GM19238 (cell line): Measurements from ENCODE around the gene RPL37.
"Not testable (repeated sequence)": the region's sequence is repeated elsewhere in the genome, so short reads cannot be mapped to it uniquely, and the experiment has no call there.

Experiments used
- DNase-seq: peaks from one replicate; pipeline ENCODE4 v3.0.0; 2011; ENCODE audit warnings: low spot score; ENCODE audit not compliant: insufficient read length

The RPL37 gene

DNA sequence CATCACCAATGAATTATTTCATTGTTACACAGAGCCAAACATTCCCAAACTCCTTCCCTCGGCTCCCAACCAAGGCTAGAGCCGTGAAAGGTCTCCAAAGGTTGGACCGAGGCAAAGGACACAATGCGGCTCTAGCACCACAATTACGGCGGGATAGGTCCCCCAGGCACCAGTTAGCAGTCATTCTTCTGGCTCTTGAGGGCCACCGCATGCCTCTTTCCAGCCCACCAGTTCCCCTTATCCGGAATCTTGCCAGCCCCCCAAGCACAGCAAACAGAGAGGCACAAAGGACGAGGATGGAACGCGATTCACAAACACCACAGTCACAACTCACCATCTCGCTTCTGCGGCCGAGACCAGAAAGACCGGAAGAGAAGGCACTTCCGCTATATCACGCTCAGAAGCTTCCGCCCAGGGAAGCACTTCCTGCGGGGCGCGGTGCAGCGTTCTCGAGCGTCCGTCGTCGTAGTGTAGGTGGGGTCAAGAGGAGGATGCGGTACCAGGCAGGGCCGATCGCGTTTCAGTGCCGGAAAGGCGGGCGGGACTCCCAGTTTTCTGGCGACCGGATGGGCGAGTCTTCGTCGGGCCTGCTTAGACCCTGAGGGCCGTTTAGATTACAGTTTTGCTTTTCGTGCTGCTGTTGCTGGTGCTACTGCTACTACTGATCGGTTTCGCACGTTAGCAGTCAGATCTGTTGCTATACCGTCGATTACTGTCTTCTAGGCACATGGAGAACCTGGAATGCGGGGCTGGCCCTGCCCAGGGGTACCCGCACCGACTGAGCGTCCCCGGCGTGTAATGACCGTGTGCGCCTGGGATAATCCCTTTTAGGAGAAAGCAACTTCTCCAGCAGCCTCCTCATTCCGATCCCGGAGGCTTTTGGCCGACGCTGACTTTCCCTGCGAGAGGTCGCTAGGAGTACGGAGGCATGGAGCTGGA lies at the start of gene RPL37:
Gene RPL37 (minus strand): TSS at position 374 of the 939 bp plus-strand sequence. CDS start 37 bp downstream, at position 337.
- peak; percentile 79 for DNase-seq

DNA sequence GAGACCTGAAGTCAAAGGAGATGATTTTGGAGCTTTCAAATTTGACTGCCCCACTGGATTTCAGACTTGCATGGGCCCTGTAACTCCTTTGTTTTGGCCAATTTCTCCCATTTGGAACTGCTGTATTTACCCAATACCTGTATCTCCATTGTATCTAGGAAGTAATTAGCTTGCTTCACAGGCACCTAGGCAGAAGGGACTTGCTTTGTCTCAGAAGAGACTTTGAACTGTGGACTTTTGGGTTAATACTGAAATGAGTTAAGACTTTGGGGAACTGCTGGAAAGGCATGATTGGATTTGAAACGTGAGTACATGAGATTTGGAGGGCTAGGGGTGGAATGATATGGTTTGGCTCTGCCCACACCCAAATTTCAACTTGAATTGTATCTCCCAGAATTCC lies 48.0 kb upstream of the RPL37 start:
- not testable (repeated sequence) for DNase-seq

DNA sequence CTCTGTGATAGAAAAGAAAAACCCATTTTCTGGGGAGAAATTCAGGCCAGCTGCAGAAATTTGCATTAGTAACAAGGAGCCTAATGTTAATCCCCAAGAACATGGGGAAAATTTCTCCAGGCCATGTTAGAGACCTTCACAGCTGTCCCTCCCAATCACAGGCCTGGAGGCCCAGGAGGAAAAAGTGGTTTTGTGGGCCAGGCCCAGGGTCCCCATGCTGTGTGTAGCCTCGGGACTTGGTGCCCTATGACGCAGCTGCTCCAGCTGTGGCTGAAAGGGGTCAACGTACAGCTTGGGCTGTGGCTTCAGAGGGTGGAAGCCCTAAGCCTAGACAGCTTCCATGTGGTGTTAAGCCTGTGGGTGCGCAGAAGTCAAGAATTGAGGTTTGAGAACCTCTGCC lies 47.3 kb upstream of the RPL37 start:
- DNase-seq: no peak

DNA sequence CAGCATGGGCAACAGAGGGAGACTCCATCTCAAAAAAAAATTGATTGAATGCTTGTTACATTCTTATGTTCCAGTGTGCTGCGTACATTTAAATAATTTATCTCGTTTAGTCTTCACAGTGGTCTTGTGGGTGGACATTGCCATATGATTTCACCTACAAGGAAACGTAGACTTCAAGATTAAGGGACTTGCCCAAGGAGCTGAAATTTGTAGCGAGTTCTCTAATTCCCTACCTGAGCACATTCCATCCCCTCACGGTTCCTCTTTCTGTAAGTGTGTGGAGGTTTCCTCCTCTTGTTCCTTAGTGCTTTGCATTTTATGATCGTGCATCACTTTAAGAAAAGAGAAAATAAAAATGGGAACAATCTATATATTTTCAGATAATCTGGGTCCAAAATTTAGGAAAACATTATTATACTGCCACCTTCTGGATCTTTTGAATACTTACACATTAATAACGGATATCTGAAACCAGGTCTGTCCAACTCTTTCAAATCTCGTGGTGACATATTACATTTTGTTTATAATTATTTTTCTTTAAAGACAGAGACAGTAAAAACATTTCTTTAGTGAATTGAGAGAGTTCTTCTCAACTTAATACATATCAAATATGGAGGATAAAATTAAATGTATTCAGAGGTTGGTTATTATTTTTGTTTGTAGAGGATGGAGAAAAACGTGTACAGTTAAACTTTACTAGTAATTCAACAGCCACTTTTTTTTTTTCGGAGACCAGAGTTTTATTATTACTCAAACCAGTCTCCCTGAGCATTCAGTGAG lies 44.3 kb upstream of the RPL37 start:
- DNase-seq: no peak

DNA sequence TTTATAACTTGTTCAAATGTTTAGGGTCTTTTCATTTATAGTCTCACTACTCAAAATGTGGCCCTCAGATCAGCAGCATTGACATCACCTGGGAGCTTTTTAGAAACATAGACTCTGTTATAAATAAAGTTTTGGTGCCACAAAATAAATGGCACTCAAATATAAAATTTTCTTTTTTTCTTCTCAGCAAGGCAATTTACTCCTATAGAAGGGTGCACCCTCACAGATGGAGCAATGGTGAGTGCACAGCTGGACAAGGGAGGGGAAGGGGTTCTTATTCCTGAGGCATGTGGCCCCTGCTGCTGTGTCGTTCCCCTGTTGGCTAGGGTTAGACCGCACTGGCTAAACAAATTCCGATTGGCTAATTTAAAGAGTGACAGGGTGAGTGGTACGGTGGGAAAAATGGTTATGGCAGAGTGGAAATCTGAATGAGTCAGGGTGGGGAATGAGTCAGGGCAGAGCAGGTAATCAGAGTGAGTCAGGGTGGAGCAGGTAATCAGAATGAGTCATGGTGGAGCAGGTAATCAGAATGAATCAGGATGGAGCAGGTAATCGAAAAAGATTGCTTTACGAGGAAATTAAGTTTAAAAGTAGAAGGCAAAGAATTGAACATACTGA lies 42.5 kb upstream of the RPL37 start:
- no peak for DNase-seq

DNA sequence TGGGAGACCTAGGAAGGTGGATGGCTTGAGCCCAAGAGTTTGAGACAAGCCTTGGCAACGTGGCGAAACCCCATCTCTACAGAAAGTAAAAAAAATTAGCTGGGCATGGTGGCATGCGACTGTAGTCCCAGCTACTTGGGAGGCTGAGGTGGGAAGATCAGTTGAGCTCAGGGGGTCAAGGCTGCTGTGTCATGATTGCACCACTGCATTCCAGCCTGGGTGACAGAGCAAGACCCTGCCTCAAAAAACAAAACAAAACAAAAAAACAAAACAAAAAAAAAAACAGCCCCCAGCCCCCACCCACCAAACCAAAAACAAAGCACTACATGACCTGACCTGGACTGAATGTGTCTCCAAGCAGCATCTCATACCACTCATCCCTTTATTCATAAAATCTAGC lies 40.9 kb upstream of the RPL37 start:
- no peak for DNase-seq

DNA sequence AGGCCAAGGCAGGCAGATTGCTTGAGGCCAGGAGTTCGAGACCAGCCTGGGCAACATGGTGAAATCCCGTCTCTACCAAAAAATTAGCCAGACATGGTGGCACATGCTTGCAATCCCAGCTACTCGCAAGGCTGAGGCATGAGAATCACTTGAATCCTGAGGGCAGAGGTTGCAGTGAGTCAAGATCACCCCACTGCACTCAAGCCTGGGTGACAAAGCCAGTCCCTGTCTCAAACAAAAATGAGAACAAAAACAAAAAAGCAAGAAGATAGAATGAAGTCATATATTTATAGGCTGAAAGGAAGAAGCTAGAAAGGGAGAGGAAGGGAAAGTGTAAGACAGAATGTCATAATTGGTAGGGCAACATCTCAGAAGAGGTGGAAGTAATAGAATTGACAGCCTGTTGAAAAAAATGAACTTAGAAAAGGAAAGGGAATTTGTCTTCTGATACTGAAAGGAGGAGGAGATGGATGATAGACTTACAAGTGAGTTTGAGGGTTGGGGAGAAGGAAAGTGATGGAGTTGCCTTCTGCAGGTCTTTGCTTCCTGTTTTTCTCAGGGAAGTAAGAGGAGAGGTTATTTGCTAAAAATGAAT lies 38.4 kb upstream of the RPL37 start:
- DNase-seq: no peak

DNA sequence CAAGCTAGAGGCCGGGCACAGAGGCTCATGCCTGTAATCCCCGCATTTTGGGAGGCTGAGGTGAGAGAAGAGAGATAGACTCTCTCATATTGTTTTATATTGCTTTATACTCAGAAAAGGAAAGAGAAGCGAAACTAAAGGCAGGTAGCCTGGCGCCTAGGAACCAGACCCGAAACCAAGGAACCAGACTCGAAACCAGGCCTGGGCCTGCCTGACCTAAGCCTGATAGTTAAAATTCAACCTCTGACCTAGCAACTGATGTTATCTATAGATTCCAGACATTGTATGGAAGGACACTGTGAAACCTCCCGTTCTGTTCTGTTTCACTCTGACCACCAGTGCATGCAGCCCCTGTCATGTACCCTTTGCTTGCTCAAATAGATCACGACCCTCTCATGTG lies 37.2 kb upstream of the RPL37 start:
- not testable (repeated sequence) for DNase-seq

DNA sequence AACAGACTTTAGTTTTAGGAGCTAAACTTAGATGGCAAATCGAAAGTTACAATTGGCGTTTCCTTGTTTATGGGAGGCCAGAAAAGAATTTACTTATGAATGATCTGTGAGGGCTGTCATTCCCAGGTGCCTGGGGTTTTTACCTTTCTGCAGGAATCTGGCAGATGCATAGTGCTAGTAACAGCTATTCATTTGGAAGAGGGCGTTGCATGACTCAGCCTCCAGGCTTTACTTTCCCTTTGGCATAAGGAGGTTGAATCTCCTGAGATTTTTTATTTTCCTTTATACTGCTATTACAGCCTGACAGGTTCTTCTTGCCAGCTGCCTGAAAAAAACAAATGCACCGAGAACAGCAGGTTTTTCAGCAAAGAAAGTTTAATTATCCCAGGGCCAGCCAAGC lies 36.2 kb upstream of the RPL37 start:
- no peak for DNase-seq

DNA sequence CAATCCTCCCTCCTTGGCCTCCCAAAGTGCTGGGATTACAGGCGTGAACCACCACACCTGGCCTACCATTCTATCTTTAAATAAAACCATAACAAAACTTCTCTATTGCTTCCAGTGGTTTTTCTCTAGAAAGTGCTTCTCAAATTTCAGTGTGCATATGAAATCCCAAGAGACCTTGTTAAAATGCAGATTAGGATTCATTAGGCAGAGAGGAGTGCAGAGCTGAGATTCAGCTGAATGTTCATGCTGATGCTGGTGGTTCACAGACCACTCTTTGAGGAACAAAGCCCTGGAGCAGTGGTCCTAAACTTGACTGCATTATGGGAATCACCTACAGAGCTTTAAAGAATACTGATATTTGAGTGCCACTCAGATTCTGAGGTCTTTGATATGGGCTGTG lies 34.4 kb upstream of the RPL37 start:
- DNase-seq: no peak

DNA sequence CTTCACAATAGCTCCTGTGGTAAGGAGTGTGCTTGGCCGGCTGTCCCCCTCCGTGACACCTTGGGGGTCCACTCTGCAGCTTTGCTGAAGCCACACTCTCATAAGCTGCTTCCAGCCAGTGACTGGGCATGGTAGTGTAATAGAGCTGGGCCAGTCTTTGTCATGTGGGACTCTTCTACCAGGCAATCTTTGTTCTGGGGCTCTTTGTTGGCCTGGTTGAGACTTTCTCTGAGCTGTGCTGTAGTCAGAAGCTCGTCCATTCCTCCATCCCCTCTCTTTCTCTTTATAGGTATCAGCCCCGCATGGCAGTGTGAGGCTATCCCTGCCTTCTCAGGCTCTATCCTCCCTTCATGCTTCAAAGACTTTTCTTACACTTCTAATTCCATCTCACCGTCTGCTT lies 31.8 kb upstream of the RPL37 start:
- no peak for DNase-seq

DNA sequence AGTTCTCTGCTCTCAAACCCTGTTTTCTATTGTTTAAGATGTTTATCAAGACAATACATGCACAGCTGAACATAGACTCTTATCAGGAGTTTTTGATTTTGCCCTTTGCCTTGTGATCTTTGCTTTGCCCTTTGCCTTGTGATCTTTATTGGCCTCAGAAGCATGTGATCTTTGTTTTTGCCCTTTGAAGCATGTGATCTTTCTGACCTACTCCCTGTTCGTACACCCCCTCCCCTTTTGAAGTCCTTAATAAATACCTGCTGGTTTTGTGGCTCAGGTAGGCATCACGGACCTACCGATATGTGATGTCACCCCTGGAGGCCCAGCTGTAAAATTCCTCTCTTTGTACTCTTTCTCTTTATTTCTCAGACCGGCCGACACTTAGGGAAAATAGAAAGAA lies 30.0 kb upstream of the RPL37 start:
- DNase-seq: not testable (repeated sequence)

DNA sequence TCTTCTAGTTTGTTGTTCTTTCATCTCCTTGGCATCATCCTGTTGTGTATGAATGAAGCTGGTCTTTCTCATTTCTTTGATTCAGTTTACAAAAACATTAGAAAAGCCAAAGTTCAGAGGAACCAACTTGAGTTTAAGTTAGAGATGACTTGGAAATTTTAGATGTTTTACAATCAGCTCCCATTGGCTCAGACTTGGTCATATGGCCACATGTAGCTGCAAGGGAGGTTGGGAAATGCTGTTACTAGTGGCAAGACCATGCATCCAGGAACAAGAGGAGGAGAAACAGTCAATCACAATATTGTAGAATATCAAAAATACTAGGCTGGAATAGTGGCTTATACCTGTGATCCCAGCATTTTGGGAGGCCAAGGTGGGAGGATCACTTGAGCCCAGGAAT lies 25.7 kb upstream of the RPL37 start:
- no peak for DNase-seq

DNA sequence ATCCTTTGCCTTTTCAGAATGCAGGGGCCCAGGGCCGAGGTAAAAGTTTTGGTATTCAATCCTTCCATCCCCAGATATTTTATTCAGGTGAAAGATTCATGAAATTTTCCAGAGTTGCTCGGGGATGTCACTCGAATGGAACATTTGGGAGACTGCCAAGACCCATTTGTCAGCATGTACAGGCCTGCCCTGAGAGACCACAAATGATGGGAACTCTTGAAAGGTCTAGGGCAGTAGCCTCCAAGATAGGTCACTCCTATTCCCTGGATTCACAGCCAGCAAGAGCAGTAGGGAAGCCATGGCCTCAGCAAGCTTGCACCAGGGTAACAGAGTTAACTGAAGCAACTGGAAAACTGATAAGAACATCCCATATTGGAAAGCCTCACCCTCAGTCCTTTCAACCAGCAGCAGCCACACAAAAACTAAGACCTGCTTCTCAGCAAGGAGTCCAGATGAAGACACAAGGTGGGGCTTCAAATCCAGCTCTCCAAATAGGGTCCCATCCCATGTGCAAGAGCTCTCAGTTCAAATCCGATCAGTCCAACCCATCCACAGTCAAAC lies 18.7 kb upstream of the RPL37 start:
- DNase-seq: no peak

DNA sequence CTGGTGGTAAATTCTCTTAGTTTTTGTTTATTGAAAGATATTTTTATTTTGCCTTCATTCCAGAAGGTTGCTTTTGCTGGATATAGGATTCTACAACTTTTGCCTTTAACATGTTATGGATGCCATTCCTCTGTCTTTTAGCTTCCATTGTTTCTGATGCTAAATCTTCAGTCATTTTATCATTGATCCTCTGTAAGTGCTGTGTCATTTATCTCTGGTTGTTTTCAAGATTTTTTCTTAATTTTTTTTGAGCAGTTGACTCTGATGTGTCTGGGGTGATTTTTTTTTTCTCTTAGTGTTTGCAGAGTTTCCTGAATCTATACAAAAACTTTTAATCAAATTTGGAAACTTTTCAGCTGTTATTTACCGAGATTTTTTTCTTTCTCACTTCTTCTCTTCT lies 12.5 kb upstream of the RPL37 start:
- DNase-seq: no peak

DNA sequence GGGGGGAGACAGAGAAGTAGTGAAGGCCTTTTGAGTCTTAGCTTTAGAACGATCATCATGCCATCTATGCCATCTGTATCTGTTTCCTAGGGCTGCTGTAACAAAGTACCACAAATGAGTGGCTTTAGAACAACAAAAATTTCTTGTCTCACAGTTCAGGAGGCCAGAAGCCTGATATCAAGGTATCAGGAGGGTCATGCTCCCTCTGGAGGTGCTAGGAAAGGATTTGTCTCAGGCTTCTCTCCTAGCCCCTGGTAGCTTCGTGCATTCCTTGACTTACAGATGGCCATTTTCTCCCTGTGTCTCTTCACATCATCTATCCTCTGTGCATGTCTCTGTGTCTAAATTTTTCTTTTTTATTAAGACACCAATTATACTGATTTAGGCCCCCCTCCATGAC lies 11.3 kb upstream of the RPL37 start:
- no peak for DNase-seq

DNA sequence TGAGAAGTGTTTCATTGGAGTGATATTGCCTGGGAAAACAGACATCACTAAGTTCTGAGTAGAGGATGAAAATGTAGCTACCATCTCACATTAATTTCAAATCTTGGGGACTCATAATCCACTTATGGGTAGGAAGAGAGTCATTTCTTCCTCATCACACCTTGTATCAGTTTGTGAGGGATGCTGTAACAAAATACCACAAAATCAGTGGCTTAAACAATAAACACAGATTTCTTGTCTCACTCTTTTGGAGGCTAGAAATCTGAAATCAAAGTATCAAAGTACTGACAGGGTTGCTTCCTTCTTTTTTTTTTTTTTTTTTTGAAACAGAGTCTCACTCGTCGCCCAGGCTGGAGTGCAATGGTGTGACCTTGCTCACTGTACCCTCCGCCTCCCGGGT lies 9.5 kb upstream of the RPL37 start:
- DNase-seq: no peak

DNA sequence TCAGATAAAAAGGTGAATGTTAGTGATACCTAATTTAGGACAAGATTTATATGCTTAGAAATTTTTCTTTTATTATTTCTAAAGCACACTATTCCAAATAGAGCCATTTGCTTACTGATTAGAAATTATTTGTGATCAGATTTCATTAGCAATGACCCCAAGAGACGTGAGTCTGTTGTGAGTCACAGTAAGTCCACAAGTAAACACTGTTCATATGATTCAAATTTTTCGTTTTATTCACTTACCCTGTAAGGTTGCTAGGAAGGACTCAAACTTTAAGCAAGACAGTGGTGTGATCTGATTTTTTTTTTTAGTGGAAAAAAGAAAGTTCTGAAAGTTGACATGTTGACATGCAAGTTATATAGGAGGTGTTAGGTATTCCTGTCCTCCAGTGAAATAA lies 7.3 kb upstream of the RPL37 start:
- DNase-seq: no peak

DNA sequence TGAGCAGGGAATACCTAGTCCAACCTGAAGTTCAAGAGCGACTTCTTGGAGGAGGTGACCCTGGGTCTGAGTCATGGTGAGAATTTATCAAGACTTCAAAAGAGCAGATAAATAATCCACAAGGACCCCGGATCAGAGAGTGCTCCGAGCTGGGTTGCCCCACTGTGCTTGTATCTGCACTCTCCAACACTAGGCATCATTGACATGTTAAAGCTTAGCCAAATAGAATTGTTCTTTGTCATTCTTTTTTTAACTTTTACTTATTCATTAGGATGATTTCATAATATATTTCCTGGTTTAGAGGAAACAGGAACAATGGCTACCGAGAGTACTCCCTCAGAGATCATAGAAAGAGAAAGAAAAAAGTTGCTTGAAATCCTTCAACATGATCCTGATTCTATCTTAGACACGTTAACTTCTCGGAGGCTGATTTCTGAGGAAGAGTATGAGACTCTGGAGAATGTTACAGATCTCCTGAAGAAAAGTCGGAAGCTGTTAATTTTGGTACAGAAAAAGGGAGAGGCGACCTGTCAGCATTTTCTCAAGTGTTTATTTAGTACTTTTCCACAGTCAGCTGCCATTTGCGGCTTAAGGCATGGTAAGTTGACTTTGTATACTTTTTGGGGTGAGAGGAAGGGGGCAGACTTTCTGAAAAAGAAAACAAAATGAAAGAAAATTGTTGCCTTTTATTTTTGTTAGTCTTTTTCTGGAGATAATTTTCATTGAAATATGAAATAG lies 6.2 kb upstream of the RPL37 start, which contains the start of gene CARD6:
Gene CARD6 (plus strand): TSS at position 300 of the 738 bp plus-strand sequence. CDS start 16 bp downstream, at position 316.
- DNase-seq: no peak

DNA sequence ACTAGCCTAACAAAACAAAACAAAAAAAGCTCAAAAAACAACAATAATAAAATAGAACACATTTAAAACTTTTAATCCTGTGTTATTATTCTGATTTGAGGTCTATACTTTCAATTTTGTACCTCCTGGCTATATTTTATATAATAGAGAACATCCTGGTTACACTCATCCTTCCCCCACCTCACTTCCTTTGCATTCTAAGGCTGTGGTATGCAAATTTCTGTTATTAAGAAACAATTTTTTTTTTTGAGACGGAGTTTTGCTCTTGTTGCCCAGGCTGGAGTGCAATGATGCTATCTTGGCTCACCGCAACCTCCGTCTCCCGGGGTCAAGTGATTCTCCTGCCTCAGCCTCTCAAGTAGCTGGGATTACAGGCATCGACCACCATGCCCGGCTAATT lies 3.1 kb upstream of the RPL37 start:
- no peak for DNase-seq
